Body of pancreas (tissue), 4 donors: ENCODE data around the gene SYF2.

Source experiments
- POLR2A ChIP-seq, 3 donors: fragments of 450-650 bp; IDR thresholded peaks; one replicate each; pipeline ENCODE4 v1.6.1; 2016; ENCODE audit warnings: antibody characterized with exemption in 3 of 3, mild to moderate bottlenecking in 2 of 3
- TF ChIP-seq, protein P1 (sequence below), 7 experiments: fragments of 450-650 bp in 4 of 7; fragments of 200-600 bp in 3 of 7; sonication (generic) in 3 of 7; IDR thresholded peaks; one replicate each; pipeline ENCODE4 v1.5.1; 2016 to 2019; ENCODE audit warnings: antibody characterized with exemption in 7 of 7

DNA sequence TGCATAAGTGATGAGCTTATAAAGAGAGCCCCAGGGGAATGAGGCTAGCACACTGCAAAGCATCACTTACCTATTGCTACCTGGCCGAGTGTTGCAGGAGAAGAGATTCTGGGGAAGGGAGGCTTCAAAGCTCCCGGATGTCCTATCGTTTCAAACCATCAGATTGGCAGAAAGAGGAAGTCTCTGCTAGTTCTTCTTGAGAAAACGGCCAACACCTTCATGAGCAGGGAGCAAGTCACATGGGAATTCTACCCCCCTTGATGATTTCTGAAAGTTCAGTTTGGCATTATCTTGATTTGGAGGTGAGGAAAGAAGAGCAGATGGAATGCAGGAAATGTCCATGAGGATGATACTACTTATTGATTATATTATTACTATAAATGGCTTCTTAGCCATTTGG, 16.2 kb downstream of the SYF2 start:
- TF ChIP-seq, protein P1, sequence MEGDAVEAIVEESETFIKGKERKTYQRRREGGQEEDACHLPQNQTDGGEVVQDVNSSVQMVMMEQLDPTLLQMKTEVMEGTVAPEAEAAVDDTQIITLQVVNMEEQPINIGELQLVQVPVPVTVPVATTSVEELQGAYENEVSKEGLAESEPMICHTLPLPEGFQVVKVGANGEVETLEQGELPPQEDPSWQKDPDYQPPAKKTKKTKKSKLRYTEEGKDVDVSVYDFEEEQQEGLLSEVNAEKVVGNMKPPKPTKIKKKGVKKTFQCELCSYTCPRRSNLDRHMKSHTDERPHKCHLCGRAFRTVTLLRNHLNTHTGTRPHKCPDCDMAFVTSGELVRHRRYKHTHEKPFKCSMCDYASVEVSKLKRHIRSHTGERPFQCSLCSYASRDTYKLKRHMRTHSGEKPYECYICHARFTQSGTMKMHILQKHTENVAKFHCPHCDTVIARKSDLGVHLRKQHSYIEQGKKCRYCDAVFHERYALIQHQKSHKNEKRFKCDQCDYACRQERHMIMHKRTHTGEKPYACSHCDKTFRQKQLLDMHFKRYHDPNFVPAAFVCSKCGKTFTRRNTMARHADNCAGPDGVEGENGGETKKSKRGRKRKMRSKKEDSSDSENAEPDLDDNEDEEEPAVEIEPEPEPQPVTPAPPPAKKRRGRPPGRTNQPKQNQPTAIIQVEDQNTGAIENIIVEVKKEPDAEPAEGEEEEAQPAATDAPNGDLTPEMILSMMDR (IDR thresholded peaks at IDR 0.05) = no peak
- no peak for TF ChIP-seq POLR2A (IDR thresholded peaks at IDR 0.05)
